ENCODE results near the gene SHF. TPM values are rescaled to one million over a fixed set of nuclear protein-coding genes. Genes with fewer than 3 reads are reported as not detected.

Gene SHF
- total and polyA plus RNA-seq, 12 donors = 2.4 to 8.4 (median 5.6) TPM

DNA sequence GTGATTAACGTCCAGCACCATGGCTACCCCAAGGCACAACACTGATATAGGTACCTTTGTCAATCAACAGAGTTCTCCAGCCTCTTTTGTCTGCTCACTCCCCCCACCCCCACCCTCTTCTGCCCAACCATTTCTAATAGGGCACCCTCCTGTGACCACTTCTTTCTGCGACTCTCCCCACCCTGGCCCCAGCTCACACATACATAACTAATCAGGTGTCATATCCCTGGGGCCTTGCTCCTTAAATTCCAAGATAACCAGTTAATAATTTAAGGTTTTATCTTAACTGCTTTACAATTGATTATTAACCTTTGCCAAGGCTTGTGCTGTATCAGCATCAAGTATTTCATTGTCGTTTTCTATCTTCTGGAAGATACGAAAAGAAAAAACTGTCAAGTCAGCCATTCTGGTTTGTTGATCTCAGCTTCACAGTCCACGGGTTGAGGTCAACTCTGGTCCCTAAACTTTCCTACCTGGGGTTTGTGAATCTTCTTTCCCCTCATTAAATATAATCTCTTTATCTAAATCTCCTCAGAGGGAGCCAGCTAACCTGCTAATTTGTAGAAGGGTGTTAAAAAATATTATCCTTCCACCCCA lies 37.0 kb upstream of the SHF start:
- Histone ChIP-seq H3K4me1 (no peaks in the 10 kb centered on the region), H3K4me3 (no peak overlapping the region), H3K9me3 (no peaks in the 10 kb centered on the region), H3K36me3 (no peaks in the 10 kb centered on the region), H3K27ac (no peak overlapping the region), H3K27me3 (peaks cover 0 to 21% (median 0%) of the 10 kb centered on the region in 7 donors)
- 33 to 52% methylated on average over 5 of the region's 5 CpGs for WGBS, 2 donors
- no peak for ATAC-seq
- DNase-seq = no peak
- TF ChIP-seq, protein P1, sequence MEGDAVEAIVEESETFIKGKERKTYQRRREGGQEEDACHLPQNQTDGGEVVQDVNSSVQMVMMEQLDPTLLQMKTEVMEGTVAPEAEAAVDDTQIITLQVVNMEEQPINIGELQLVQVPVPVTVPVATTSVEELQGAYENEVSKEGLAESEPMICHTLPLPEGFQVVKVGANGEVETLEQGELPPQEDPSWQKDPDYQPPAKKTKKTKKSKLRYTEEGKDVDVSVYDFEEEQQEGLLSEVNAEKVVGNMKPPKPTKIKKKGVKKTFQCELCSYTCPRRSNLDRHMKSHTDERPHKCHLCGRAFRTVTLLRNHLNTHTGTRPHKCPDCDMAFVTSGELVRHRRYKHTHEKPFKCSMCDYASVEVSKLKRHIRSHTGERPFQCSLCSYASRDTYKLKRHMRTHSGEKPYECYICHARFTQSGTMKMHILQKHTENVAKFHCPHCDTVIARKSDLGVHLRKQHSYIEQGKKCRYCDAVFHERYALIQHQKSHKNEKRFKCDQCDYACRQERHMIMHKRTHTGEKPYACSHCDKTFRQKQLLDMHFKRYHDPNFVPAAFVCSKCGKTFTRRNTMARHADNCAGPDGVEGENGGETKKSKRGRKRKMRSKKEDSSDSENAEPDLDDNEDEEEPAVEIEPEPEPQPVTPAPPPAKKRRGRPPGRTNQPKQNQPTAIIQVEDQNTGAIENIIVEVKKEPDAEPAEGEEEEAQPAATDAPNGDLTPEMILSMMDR (IDR thresholded peaks at IDR 0.05) = no peak
- intact Hi-C loops (cut with DNase I) = no loop called here

GRCh38 chr15:45221967-45222366 lies 34.2 kb upstream of the SHF start:
- Histone ChIP-seq H3K27me3 (peaks cover 0 to 24% (median 0%) of the 10 kb centered on the region in 7 donors), H3K4me1 (no peaks in the 10 kb centered on the region), H3K27ac (no peak overlapping the region), H3K4me3 (no peak overlapping the region), H3K36me3 (no peaks in the 10 kb centered on the region), H3K9me3 (no peaks in the 10 kb centered on the region)
- WGBS, 2 donors = 70 to 84% methylated on average over 4 of the region's 4 CpGs
- ATAC-seq = no peak
- no peak for DNase-seq
- TF ChIP-seq, protein P1 (IDR thresholded peaks at IDR 0.05) = no peak
- intact Hi-C loops (cut with DNase I) = no loop called here

GRCh38 chr15:45221053-45221599 lies 33.4 kb upstream of the SHF start:
- no peak overlapping the region for H3K27ac ChIP-seq
- 94% methylated on average over 2 of the region's 2 CpGs for WGBS, 2 donors
- H3K4me3 ChIP-seq = no peak overlapping the region
- TF ChIP-seq, protein P1 (IDR thresholded peaks at IDR 0.05) = no peak
- H3K9me3 ChIP-seq = no peaks in the 10 kb centered on the region
- H3K4me1 ChIP-seq = no peaks in the 10 kb centered on the region
- ATAC-seq = no peak
- peaks cover 0 to 24% (median 0%) of the 10 kb centered on the region in 7 donors for H3K27me3 ChIP-seq
- no peak for DNase-seq
- no peaks in the 10 kb centered on the region for H3K36me3 ChIP-seq
- intact Hi-C loops (cut with DNase I) = no loop called here

- TF ChIP-seq, protein P1 (IDR thresholded peaks at IDR 0.05) = no peak
- WGBS, 2 donors = 76 to 84% methylated on average over 1 of the region's 1 CpG
- Histone ChIP-seq H3K27me3 (peaks cover 0 to 4% (median 0%) of the 10 kb centered on the region in 7 donors), H3K4me1 (no peaks in the 10 kb centered on the region), H3K27ac (no peak overlapping the region), H3K36me3 (no peaks in the 10 kb centered on the region), H3K9me3 (no peaks in the 10 kb centered on the region), H3K4me3 (no peak overlapping the region)
- ATAC-seq = no peak
- no peak for DNase-seq
- intact Hi-C loops (cut with DNase I) = loop anchor here in 2 of 10 donors (5.0 kb wide), 2 partner anchors 55 to 60 kb away; no protein-coding TSS in a partner anchor
These were observed 24.7 kb upstream of the SHF start for GRCh38 chr15:45212493-45212892.
